HG03457 (cell line): Measurements from ENCODE around the gene AUTS2.

Experiments used
- ATAC-seq: cut with Tn5 transposase; IDR thresholded peaks from one replicate; pipeline ENCODE4 v1.9.1; 2021; ENCODE audit warnings: moderate number of reproducible peaks; ENCODE audit not compliant: unreplicated experiment

AUTS2 gene

DNA sequence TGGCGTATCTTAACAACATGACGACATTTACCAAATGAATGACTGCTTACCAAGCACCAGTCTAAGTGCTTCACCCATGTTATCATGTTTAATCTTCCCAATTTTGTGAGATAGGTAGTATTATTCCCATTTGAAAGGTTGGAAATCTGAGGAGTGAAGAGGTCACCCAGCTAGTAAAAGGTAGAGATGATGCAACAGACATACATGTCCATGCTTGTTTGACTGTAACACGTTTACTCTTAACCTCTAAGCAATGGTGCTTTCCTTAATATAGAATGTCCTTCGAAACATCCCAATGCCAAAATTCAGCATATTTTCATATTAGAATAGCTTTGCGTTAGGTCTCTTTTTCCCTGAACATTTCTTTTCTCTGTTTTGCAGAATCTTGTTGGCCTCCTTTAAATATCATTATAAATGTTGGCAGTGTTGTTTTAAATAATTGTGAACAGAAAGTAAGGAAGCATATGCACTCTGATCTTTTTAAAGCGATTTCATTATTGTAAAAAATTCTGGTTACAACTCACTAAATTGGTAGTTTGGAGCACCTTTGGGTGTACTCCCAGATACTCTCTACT, 722.8 kb downstream of the AUTS2 start:
- no peak for ATAC-seq

DNA sequence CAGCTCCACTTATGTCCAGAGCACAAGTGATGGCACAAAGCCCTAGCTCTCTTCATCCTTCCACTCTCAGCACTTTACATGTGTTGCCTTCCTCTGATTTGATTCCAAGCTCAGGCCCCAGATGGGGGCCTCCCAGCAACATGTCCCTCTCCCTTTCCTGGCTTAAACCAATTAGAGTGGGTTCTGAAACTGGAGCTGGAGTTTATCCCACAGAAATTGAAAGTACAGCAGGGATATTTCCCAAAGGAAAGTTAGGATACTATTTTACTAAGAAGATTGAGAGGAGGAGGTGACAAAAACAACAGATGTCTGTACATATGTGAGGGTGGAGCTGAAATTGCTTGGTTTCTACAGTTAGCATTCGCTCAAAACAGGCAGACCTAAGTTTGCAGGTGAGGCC, 724.6 kb downstream of the AUTS2 start:
- no peak for ATAC-seq

DNA sequence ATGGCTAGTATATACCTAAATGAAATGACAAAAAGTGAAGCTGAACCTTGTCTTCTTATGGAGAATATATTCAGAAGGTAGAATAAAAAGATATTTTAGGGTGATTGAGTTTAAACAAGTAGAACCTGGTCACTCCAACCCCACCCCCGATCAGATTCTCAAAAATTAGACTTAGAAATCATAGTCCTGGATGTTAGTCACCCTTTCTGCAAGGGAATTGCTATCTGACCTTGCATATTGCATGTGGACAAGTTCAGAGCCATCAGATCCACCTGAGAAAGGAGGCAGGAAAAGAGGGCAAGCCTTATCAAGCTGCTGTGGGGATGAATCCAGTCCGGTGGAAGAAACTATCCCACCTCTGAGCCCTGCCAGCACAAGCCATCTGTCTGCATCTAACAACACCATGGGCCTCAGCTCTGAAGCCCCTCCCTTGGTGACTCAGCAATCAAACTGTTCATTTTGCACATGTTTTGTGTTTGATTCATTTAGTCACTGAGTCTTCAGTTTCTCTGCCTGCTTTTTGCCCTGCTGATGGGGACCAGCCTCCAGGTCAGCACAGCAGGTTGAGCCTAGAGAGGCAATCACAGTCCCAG, 727.3 kb downstream of the AUTS2 start:
- ATAC-seq, result no peak

DNA sequence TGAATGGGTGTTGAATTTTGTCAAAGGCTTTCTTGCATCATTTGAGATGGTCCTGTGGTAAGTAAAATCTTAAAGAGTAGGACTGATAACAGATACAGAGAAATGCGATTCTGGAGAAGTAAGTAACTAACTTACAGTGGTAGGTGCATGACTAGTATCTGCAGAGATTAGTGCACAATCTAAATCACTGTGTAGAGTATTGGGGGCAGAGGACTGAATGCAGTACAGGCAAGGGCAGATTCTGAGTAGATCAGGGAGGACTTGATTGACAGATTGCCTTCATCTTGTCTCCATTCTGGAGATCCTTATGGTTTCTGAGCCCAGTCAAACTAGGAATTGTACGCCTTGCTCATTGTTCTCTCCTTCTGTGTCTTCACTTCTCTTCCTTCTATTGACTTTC, 736.0 kb downstream of the AUTS2 start:
- ATAC-seq, result no peak

DNA sequence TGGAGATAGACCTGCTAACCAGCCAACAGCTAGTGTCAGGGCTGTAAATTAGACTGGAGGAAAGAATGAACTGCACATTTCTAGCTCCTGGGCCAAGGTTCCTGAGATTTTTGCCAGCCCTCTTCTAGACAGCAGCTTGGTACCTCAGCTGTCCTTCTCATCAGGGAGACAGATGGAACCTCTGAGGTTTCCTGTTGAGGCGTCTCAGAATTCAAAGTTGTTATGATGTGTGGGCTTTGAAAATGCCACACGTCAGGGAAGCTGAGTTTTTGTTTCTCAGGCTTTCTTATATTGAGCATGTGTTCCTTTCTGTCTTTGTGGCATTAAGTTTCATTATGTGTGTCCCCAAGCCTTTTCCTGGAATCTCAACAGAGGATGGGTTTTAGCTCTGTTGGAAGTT, 736.6 kb downstream of the AUTS2 start:
- no peak for ATAC-seq

DNA sequence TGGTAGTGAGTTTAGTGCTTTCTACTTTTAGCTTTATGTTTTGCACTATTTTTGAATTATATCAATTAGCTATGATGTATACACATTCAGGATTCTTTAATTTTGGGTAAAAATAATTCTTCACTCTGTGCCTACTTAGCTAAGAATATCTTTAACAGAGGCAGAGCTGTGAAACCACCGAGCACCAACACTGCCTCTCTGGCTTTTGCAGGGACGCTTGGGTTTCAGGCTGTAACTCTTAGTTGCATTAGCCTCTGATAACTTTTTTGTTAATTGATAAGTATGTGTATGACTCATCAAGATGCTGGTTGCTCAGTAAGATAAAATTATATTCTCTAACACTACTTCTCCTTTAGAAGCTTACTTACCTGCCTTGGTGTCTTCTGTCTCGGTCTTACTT, 738.3 kb downstream of the AUTS2 start:
- no peak for ATAC-seq

DNA sequence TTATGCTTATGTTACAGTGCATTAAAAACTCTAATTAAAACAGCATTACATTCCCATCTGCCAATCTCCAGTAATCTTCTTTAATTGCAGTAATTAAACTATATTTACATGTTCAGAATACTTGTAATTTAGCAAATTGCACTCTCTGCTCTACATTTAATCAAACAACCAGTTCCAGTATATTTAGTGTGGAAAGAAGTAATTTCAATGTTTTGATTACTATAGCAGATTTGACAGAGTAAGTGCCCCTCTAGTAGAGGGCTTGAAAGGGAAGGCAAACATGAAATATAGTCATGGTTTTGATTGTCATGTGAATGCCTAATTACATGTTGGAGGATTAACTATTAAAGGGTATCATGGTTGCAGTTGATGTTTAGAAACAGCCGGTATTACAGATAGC, 739.7 kb downstream of the AUTS2 start:
- ATAC-seq, result no peak

DNA sequence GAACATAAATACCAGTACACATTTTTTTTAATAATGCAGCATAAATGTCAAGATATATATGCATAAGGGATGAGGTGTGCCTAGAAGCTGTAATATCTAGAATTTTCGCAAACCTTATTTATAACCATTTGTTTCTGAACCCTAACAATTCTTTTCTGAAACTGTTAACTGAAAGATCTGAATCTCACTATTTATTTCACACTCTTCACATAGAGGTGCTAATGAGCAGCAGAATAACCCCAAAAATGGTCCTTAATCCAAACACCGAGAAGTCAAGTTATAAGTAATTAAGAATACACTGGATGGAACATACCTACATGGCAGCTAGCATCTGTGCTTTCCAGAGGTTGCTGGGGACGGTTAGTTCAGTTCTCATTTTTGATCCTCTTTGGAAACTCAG, 742.0 kb downstream of the AUTS2 start:
- no peak for ATAC-seq

DNA sequence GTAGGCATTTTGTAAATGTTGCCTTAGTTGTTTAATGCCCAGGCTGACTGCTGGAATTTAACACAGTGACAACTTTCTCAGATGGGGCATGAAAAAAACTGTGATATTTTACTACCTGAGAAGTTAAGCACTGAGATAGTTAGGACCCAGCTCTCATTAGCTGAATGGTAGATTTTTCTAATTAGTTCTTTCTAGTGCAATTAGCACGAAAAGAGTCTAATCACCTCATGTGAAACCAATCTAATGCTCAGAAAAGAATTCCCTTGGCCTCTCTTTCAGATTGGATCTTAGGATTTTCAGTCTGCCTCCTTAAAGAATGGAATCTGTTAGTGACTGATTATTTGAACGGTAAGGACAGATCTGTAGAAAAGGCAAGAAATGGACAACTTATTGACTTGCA, 743.2 kb downstream of the AUTS2 start:
- ATAC-seq, result no peak

DNA sequence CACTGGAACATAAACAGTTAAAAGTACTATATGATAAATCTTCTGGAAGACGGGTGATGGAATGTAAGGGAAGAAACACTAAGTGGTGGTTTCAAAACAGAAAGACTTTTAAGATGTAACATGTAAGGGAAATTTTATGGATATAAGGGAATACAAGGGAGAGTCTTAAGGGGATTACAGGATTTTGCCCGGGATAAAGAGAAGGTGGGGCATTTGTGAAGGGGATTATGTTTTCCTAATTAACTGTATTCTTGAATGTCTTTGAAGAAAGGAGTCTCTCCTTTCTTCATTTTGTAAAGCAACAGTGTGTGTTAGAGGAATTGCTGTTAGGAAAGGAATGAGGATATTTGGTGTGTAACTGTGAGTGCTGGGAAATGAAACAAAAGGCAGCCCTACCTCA, 745.2 kb downstream of the AUTS2 start:
- ATAC-seq, result no peak

DNA sequence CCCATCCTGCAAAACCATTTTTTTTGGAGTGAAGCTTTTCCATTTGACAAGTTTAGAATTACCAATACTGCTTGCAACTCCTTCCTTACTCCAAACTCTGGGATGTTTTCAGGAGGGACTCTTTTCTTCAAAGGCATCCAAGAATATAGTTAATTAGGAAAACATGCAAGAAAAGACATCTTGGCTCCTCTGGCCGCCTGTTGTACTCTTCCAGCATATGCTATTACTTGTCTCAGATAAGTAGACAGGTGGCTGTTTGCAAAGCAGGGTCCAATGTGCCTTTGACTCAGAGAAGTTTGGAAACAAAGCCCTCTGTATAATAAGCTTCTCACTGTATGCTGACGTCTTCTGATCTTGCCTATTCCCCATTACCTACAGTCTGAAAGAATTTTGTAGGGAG, 746.5 kb downstream of the AUTS2 start:
- no peak for ATAC-seq

DNA sequence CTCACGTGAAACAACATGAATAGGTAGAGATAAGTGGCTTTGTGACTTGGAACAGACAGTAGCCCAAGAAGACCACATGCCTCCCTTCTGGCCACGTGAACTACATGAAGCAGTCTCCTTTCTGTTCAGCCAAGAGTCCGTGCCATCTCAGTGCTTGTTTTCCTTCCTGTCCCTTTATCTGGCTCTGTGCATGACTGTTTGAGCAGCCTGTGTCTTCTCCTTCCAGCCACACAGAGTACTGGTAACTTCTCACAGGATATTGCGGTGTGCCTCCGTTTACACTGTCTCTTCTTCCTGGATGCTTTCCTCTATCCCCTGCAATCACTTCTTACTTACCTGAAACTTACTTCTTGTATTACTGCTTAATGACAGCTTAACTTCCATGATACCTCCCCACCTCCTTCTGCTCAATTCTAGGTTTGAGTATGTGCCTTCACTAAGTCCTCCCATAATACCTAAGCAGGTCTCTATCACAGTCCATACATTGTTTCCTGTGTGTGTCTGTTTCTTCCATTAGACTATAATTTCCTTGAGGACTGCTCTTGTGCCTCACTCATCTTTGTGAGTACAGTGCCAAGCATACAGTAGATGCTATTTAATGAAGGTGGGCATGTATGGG, 748.7 kb downstream of the AUTS2 start:
- ATAC-seq, result no peak

DNA sequence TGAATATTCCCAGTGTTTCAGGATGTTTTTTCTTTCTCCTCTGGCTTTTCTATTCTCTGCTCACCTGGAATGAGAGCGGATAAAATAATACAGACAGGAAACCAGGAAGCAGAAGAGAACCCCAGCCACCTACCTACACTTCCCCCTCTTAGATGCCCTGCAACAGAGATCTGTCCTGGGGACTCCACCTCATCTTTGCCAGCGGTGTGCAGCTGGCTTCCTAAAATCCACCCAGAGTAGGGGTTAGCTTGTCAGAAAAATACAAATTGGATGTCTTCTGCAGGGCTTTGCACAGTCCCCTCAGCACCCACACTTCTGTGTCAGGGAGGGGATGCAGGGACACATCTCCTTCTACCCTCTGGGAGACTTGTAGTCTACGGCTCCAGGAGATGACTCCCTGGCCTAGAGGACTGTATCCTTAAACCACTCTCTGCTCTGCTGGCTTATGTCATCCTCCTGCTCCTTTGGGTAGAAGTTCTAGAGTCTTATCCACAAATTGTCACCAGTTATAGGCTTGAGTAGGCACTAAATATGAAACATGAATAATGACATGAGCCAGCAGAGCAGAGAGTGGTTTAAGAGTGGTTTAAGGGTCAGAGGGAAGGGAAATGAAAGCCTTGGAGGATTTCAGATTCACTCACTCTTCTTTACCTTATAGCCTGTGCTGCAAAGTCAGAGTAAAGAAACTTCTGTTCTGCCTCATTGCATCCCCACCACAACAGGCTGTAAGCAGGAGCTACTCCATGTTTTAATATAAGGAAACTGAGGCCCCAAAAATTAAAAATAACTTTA, 749.4 kb downstream of the AUTS2 start:
- ATAC-seq, result peak; percentile 92

DNA sequence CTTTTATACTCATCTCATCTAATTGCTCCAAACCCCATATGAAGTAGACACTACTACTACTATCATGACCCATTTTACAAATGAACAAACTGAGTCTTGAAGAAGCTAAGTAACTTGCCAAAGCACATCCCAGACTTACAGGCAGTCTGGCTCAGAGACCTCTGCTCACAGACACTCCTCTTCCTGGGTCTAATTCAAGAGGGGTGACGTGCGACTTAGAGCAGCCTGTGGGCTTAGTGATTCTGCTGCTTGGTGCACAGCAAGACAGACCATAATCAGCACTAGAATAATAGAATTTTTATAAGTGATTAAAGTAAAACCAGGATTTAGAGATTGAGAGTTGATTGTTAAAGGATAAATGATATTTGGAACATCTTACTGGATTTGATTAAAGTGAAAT, 750.8 kb downstream of the AUTS2 start:
- no peak for ATAC-seq

DNA sequence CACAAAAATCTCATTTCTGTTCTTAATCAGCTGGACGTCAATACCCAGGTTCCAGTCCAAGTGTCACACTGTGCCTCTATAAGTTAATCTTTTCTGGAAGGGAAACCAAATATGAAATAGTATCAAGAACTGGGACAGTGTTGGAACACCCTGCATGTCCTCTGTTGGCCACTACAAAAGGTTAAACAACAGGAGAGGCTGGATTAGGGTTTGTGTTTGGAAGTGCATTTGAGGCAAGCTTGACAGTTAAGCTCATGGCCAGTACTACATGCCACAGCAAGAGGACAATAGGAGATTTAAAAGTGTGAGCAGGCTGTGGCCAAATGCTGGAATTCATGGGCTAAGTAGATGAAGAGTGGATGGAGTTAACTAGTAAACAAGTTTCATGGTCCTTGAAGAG, 751.5 kb downstream of the AUTS2 start:
- no peak for ATAC-seq

DNA sequence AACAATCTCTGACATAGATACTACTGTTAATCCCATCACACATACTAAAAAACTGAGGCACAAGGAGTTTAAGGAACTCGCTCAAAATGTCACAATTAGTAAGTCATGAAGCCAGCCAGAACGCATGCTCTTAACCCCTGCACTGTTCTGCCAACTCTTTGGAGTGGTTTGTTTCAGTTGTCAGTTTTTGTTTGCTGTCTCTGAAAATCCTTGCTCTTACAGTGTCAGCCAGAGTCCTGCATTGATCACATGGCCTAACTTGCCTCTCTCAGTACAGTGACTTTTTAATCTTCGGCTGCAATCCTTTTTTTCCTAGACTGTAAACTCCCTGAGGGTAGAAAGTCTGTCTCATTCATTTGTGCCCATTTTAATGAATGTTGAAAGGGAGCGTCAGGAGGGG, 753.8 kb downstream of the AUTS2 start:
- no peak for ATAC-seq

DNA sequence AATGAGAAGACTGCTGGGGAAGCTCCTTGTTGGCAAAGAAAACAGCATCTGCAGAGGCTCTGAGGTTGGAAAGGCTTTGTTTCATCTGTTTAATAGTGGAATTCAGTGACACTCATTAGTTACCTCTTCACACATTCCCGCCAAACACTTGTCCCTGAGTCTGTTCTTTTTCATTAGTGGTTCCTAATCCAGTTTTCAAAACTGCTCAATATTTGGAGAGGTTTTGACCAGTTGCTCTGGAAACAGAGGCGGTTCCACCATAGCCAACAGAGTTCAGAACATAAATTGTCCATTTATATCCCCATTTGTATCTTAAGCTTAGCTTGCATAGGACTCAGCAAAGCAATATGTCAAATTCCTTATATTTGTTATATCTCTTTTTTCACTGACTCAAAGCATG, 754.6 kb downstream of the AUTS2 start:
- ATAC-seq, result no peak

DNA sequence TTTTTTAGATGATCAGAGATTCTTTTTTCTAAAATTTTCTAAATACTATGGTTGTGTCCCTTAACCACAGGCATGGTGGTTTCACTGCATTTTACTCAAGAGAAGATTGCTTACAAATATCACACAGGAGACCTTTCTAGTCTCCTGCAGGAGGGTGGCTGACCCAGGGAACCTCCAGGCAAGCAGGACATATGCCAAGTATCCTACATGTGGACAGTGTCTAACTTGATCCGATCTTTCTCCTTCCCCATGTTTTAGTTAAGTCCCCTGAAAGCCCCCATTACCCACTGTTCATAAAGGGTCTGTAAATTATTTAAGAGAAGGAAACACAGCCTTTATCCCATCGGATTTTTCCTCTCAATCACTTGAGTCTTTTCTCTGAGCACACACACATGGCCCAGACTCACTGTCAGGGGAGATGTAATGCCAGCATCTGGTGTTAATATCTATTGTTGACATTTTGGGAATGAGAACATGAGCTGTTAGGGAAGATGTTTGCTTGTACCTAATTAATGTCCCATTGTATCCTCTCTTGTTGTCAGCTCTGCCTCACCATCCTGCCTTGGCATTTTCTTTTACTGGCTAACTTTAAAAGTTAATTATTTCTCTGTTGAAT, 755.2 kb downstream of the AUTS2 start:
- ATAC-seq, result no peak

DNA sequence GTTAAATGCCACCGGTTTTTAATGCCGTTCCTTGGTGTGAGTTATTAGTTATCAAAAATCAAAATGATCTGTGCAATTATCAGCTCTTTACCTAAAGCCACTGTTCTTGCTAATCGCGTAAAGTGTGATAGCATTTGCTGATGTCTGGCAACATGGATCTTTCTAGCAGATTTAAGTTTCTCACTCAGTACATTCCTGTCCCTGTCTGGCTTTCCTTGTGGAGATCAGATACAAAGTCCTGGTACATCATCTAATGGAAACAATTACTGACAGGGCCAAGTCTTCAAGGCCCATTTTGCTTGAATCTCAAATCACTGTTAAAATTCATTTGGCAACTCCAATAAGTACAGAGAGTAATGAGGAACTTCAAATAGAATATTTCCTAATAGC, 755.7 kb downstream of the AUTS2 start:
- ATAC-seq, result no peak

DNA sequence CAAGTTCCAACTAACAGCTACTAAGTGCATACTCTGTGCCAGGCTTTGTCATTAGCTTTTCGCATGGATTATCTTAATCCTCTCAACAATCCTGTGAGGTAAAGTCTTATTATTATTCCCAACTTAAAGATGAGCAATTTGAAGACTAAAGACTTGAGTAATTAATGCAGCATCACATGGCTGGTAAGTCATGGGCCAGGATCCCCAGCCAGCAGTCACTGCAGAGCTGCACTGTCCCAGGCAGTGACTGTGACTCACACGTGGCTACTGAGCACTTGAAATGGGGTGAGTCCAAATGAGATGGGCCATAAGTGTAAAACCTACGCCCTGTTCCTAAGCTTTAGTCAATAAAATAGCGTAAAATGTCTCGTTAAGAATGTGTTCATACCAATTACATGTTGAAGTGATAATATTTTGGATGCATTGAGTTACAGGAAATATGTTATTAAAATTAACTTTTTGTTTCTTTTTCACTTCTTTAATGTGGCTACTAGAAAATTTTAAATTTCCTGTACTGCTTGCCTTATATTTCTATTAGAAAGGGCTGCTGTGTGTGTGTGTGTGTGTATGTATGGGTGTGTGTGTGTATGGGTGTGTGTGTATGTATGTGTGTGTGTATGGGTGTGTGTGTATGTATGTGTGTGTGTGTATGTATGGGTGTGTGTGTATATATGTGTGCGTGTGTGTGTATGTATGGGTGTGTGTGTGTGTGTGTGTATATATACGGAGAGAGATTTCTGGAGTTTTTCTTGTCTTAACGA, 756.3 kb downstream of the AUTS2 start:
- ATAC-seq, result no peak
